Coronary artery (tissue), 2 donors: ENCODE data around the gene EIF3I.

Source experiments
- DNase-seq: peaks from one replicate; pipeline ENCODE4 v3.0.0-alpha.2; 2017; ENCODE audit warnings: low spot score
- H3K27ac ChIP-seq, 2 donors: fragments of 200-600 bp; sonication (generic); one replicate each; pipeline ENCODE4 v1.5.1; 2016 to 2019
- H3K4me3 ChIP-seq: fragments of 200-600 bp; sonication (generic); 2 replicates; pipeline ENCODE4 v1.5.1; 2016; ENCODE audit warnings: mild to moderate bottlenecking, moderate library complexity
- CTCF ChIP-seq: fragments of 200-600 bp; sonication (generic); IDR thresholded peaks from one replicate; pipeline ENCODE4 v1.5.1; 2019; ENCODE audit warnings: antibody characterized with exemption

EIF3I gene

GRCh38 chr1:32181065-32181464 is 41.1 kb upstream of the EIF3I start:
- H3K4me3 ChIP-seq, result peak overlapping the region; percentile 84
- no peak for TF ChIP-seq CTCF
- H3K27ac ChIP-seq, result peak overlapping the region; percentile 86 to 95
- no peak for DNase-seq

GRCh38 chr1:32181563-32181962 is 40.6 kb upstream of the EIF3I start:
- peak overlapping the region; percentile 84 for H3K4me3 ChIP-seq
- TF ChIP-seq CTCF, result no peak
- DNase-seq, result no peak
- no peak overlapping the region for H3K27ac ChIP-seq

GRCh38 chr1:32182060-32182459 is 40.1 kb upstream of the EIF3I start:
- Histone ChIP-seq H3K4me3 (peak overlapping the region; percentile 33), H3K27ac (no peak overlapping the region)
- DNase-seq, result no peak
- TF ChIP-seq CTCF, result no peak

- Histone ChIP-seq H3K27ac (no peak overlapping the region), H3K4me3 (no peak overlapping the region)
- no peak for TF ChIP-seq CTCF
- DNase-seq, result no peak
Measured at GRCh38 chr1:32184650-32185049, 37.6 kb upstream of the EIF3I start.

GRCh38 chr1:32186077-32186476 is 36.1 kb upstream of the EIF3I start:
- H3K4me3 ChIP-seq, result no peak overlapping the region
- no peak for DNase-seq
- no peak overlapping the region for H3K27ac ChIP-seq
- no peak for TF ChIP-seq CTCF

GRCh38 chr1:32186491-32186890 is 35.7 kb upstream of the EIF3I start:
- no peak overlapping the region for H3K27ac ChIP-seq
- DNase-seq, result no peak
- H3K4me3 ChIP-seq, result no peak overlapping the region
- no peak for TF ChIP-seq CTCF

GRCh38 chr1:32187850-32188249 is 34.4 kb upstream of the EIF3I start:
- DNase-seq, result no peak
- Histone ChIP-seq H3K4me3 (no peak overlapping the region), H3K27ac (no peak overlapping the region)
- no peak for TF ChIP-seq CTCF
